ENCODE measurements around the gene PPP6R2. TPM values are rescaled to one million over a fixed set of nuclear protein-coding genes. Genes with fewer than 3 reads are reported as not detected.

Gene PPP6R2
- total and polyA plus RNA-seq, 2 donors (not counting 3 experiments of a cell fraction or from before 2014, with no cell fraction given): 38.6 to 54.6 TPM

- Histone ChIP-seq H3K9me1 (replicated peaks; ENCODE audit: control insufficient read depth, extremely low read depth, insufficient read depth, low read length) (no peaks in the 10 kb centered on the region), H3K4me2 (ENCODE audit: insufficient read depth, low read length) (no peak overlapping the region), H3K27me3 (ENCODE audit: control insufficient read depth in 2 of 2, insufficient read depth in 2 of 2, low read length in 2 of 2) (no peaks in the 10 kb centered on the region), H3K4me3 (replicated peaks in 1 of 3; ENCODE audit: insufficient read depth in 1 of 3, low read depth in 1 of 3, low read length in 3 of 3) (no peak overlapping the region), H3K9ac (replicated peaks; ENCODE audit: extremely low read depth, insufficient read depth, low read length) (no peak overlapping the region), H3K4me1 (ENCODE audit: control insufficient read depth, extremely low read depth, insufficient read depth, low read length) (no peaks in the 10 kb centered on the region), H3K27ac (ENCODE audit: insufficient read depth, low read depth, low read length) (no peak overlapping the region), H4K20me1 (replicated peaks; ENCODE audit: control insufficient read depth, extremely low read depth, insufficient read depth, low read length) (no peaks in the 10 kb centered on the region), H3K36me3 (ENCODE audit: control insufficient read depth in 2 of 2, extremely low read depth in 1 of 2, insufficient read depth in 2 of 2, low read length in 2 of 2) (peaks cover 6 to 10% of the 10 kb centered on the region in 2 experiments), H2AFZ (ENCODE audit: low read depth, low read length) (no peak overlapping the region), H3K79me2 (ENCODE audit: control insufficient read depth, insufficient read depth, low read length) (peaks cover 10% of the 10 kb centered on the region), H3K9me3 (replicated peaks; ENCODE audit: control insufficient read depth, insufficient read depth, low read length) (no peaks in the 10 kb centered on the region)
- DNase-seq (ENCODE audit: low read depth, low spot score) (no peak), FAIRE-seq (no peak)
- intact Hi-C loops (cut with micrococcal nuclease) (no loop called here), dilution Hi-C loops (cut with MboI; ENCODE audit: extremely low pct_ligation_motif_present, low sequenced_read_pairs) (no loop called here)
- no TSS peak for BruUV-seq (replicated peaks)
- POLR2A ChIA-PET: no interaction called here
- TF ChIP-seq MAX (IDR thresholded peaks at IDR 0.05; ENCODE audit: insufficient read depth, insufficient read length): no peak
- no peak for TF ChIP-seq GATA2 (IDR thresholded peaks at IDR 0.05; ENCODE audit: insufficient read depth, insufficient read length, low read depth, low read length)
- TF ChIP-seq POLR2A (IDR thresholded peaks at IDR 0.05; ENCODE audit: low read depth, low read length): no peak
- TF ChIP-seq MYC (IDR thresholded peaks at IDR 0.05; ENCODE audit: low read depth, low read length): no peak
- CTCF ChIA-PET: interaction anchor here (0.9 to 1.2 kb wide), 2 partner anchors 10 to 13 kb away, joined by 3 to 4 read pairs; no protein-coding TSS in a partner anchor
These were observed 28.0 kb downstream of the PPP6R2 start for GRCh38 chr22:50371101-50371648.

DNA sequence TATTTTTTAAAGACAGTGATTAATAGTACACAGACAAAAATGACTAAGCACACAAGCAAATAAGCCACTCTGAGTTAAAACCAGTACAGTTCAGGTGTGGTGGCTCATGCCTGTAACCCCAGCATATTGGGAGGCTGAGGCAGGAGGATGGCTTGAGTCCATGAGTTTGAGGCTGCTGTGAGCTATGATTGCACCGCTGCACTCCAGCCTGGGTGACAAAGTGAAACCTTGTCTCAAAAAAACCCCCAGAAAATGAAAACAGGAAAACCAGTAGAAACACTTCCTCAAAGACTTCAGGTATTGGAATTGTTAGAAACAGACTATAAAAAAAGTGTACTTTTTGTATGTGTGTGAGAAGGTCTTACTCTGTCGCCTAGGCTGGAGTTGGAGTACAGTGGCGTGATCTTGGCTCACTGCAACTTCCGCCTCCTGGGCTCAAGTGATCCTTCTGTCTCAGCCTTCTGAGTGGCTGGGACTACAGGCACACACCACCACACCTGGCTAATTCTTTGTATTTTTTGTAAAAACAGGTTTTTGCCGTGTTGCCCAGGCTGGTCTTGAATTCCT, 33.0 kb downstream of the PPP6R2 start:
- no peak for DNase-seq (ENCODE audit: low read depth, low spot score)
- no peak overlapping the region for H3K27ac ChIP-seq (ENCODE audit: insufficient read depth, low read depth, low read length)
- no peak overlapping the region for H2AFZ ChIP-seq (ENCODE audit: low read depth, low read length)
- FAIRE-seq: peak; percentile 66
- peaks cover 6 to 10% of the 10 kb centered on the region in 2 experiments for H3K36me3 ChIP-seq (ENCODE audit: control insufficient read depth in 2 of 2, extremely low read depth in 1 of 2, insufficient read depth in 2 of 2, low read length in 2 of 2)
- dilution Hi-C loops (cut with MboI; ENCODE audit: extremely low pct_ligation_motif_present, low sequenced_read_pairs) (no loop called here), intact Hi-C loops (cut with micrococcal nuclease) (no loop called here)
- ChIA-PET POLR2A (no interaction called here), CTCF (interaction anchor here (1.0 kb wide), 1 partner anchor 10 kb away, joined by 4 read pairs; no protein-coding TSS in a partner anchor)
- BruUV-seq (replicated peaks): no TSS peak
- H3K4me1 ChIP-seq (ENCODE audit: control insufficient read depth, extremely low read depth, insufficient read depth, low read length): no peaks in the 10 kb centered on the region
- H4K20me1 ChIP-seq (replicated peaks; ENCODE audit: control insufficient read depth, extremely low read depth, insufficient read depth, low read length): no peaks in the 10 kb centered on the region
- H3K27me3 ChIP-seq (ENCODE audit: control insufficient read depth in 2 of 2, insufficient read depth in 2 of 2, low read length in 2 of 2): no peaks in the 10 kb centered on the region
- H3K9me1 ChIP-seq (replicated peaks; ENCODE audit: control insufficient read depth, extremely low read depth, insufficient read depth, low read length): no peaks in the 10 kb centered on the region
- TF ChIP-seq MAX (IDR thresholded peaks at IDR 0.05; ENCODE audit: insufficient read depth, insufficient read length) (no peak), CTCF (IDR thresholded peaks at IDR 0.05; ENCODE audit: extremely low read depth in 1 of 2, insufficient read depth in 1 of 2, low read depth in 1 of 2, low read length in 2 of 2) (no peak), POLR2AphosphoS5 (IDR thresholded peaks at IDR 0.05; ENCODE audit: insufficient read depth, low read depth, low read length) (no peak), FOS (IDR thresholded peaks at IDR 0.05; ENCODE audit: borderline replicate concordance, insufficient read depth, low read length) (no peak), GATA2 (IDR thresholded peaks at IDR 0.05; ENCODE audit: insufficient read depth, insufficient read length, low read depth, low read length) (no peak), MYC (IDR thresholded peaks at IDR 0.05; ENCODE audit: low read depth, low read length) (no peak), JUN (IDR thresholded peaks at IDR 0.05; ENCODE audit: borderline replicate concordance, insufficient read depth, insufficient read length, low read depth) (no peak), EZH2 (IDR thresholded peaks at IDR 0.05; ENCODE audit: borderline replicate concordance, low read depth, low read length, severe bottlenecking) (no peak)
- H3K9ac ChIP-seq (replicated peaks; ENCODE audit: extremely low read depth, insufficient read depth, low read length): no peak overlapping the region
- H3K79me2 ChIP-seq (ENCODE audit: control insufficient read depth, insufficient read depth, low read length): no peaks in the 10 kb centered on the region
- no peak overlapping the region for H3K4me2 ChIP-seq (ENCODE audit: insufficient read depth, low read length)
- H3K9me3 ChIP-seq (replicated peaks; ENCODE audit: control insufficient read depth, insufficient read depth, low read length): no peaks in the 10 kb centered on the region
- no peak overlapping the region for H3K4me3 ChIP-seq (replicated peaks in 1 of 3; ENCODE audit: insufficient read depth in 1 of 3, low read depth in 1 of 3, low read length in 3 of 3)
